H9 (cell line): ENCODE data around the gene CYFIP1. TPM values are rescaled to one million over a fixed set of nuclear protein-coding genes. Genes with fewer than 3 reads are reported as not detected.

ENCODE experiments used
- DNase-seq: peaks from one replicate; pipeline ENCODE4 v3.0.0-alpha.2; 2017
- H2AFZ ChIP-seq: one replicate; pipeline ENCODE4 v1.6.1; 2013; ENCODE audit warnings: mild to moderate bottlenecking, low read length, control low read depth, moderate library complexity
- H2AK5ac ChIP-seq: 2 replicates; pipeline ENCODE4 v1.6.1; 2013; ENCODE audit warnings: low read length, control low read depth, mixed read lengths; ENCODE audit not compliant: insufficient read length
- H2BK120ac ChIP-seq: one replicate; pipeline ENCODE4 v1.6.1; 2013; ENCODE audit warnings: low read depth, mild to moderate bottlenecking, low read length, control low read depth, inconsistent platforms; ENCODE audit not compliant: poor library complexity, severe bottlenecking
- H2BK12ac ChIP-seq: 2 replicates; pipeline ENCODE4 v1.6.1; 2013; ENCODE audit warnings: low read length, control low read depth, mixed read lengths, low read depth; ENCODE audit not compliant: insufficient read length
- H2BK15ac ChIP-seq: 2 replicates; pipeline ENCODE4 v1.6.1; 2013; ENCODE audit warnings: low read depth, low read length, control low read depth
- H2BK20ac ChIP-seq: one replicate; pipeline ENCODE4 v1.6.1; 2013; ENCODE audit warnings: low read depth, mild to moderate bottlenecking, low read length, control low read depth, inconsistent platforms; ENCODE audit not compliant: poor library complexity, severe bottlenecking
- H2BK5ac ChIP-seq: 2 replicates; pipeline ENCODE4 v1.6.1; 2013; ENCODE audit warnings: low read length, control low read depth, mixed read lengths; ENCODE audit not compliant: insufficient read length
- H3K14ac ChIP-seq: 2 replicates; pipeline ENCODE4 v1.6.1; 2013; ENCODE audit warnings: low read length, control low read depth; ENCODE audit not compliant: insufficient read depth
- H3K18ac ChIP-seq: 2 replicates; pipeline ENCODE4 v1.6.1; 2013; ENCODE audit warnings: low read depth, mild to moderate bottlenecking, mixed read lengths, low read length, control low read depth; ENCODE audit not compliant: insufficient read length
- H3K23ac ChIP-seq: 2 replicates; pipeline ENCODE4 v1.6.1; 2013; ENCODE audit warnings: low read length, control low read depth, mixed read lengths, low read depth; ENCODE audit not compliant: insufficient read length
- H3K23me2 ChIP-seq: 2 replicates; pipeline ENCODE4 v1.6.1; 2013; ENCODE audit warnings: low read depth, mild to moderate bottlenecking, mixed read lengths, low read length, control low read depth; ENCODE audit not compliant: insufficient read length, poor library complexity, severe bottlenecking
- H3K27ac ChIP-seq: 2 replicates; pipeline ENCODE4 v1.5.1; 2013; ENCODE audit warnings: low read length, control low read depth, mixed read lengths, low read depth; ENCODE audit not compliant: insufficient read length
- H3K27me3 ChIP-seq: 2 replicates; pipeline ENCODE4 v1.6.1; 2013; ENCODE audit warnings: low read length, control low read depth, inconsistent platforms; ENCODE audit not compliant: insufficient read depth
- H3K4ac ChIP-seq: 2 replicates; pipeline ENCODE4 v1.6.1; 2013; ENCODE audit warnings: low read depth, mild to moderate bottlenecking, control low read depth, inconsistent platforms, low read length, moderate library complexity
- H3K4me1 ChIP-seq: 2 replicates; pipeline ENCODE4 v1.6.1; 2013; ENCODE audit warnings: low read length, control low read depth, inconsistent platforms; ENCODE audit not compliant: insufficient read depth
- H3K4me2 ChIP-seq: 2 replicates; pipeline ENCODE4 v1.6.1; 2013; ENCODE audit warnings: low read length, control low read depth, mixed read lengths; ENCODE audit not compliant: insufficient read length, insufficient read depth
- H3K56ac ChIP-seq: 2 replicates; pipeline ENCODE4 v1.6.1; 2013; ENCODE audit warnings: low read depth, mild to moderate bottlenecking, mixed read lengths, low read length, control low read depth; ENCODE audit not compliant: insufficient read length
- H3K79me1 ChIP-seq: 2 replicates; pipeline ENCODE4 v1.6.1; 2013; ENCODE audit warnings: low read depth, mild to moderate bottlenecking, moderate library complexity, low read length, control low read depth, inconsistent platforms; ENCODE audit not compliant: insufficient read depth, poor library complexity, severe bottlenecking
- H3K79me2 ChIP-seq: 2 replicates; pipeline ENCODE4 v1.6.1; 2013; ENCODE audit warnings: low read length, control low read depth, inconsistent platforms; ENCODE audit not compliant: insufficient read depth
- H3K9ac ChIP-seq: 2 replicates; pipeline ENCODE4 v1.6.1; 2013; ENCODE audit warnings: low read length, control low read depth, mixed read lengths; ENCODE audit not compliant: insufficient read length; ENCODE audit errors: extremely low read depth
- H3K9me3 ChIP-seq: one replicate; pipeline ENCODE4 v1.6.1; 2013; ENCODE audit warnings: low read depth, low read length, inconsistent platforms; ENCODE audit not compliant: control insufficient read depth
- H3T11ph ChIP-seq: one replicate; pipeline ENCODE4 v1.6.1; 2013; ENCODE audit warnings: mild to moderate bottlenecking, low read length, control low read depth, inconsistent platforms
- H4K20me1 ChIP-seq: one replicate; pipeline ENCODE4 v1.6.1; 2013; ENCODE audit not compliant: control insufficient read depth, insufficient read length, insufficient read depth
- H4K5ac ChIP-seq: 2 replicates; pipeline ENCODE4 v1.6.1; 2013; ENCODE audit warnings: low read depth, mild to moderate bottlenecking, mixed read lengths, low read length, control low read depth; ENCODE audit not compliant: insufficient read length
- H4K8ac ChIP-seq: replicated peaks from 2 replicates; pipeline ENCODE4 v1.6.1; 2013; ENCODE audit warnings: low read length, control low read depth, mixed read lengths, low read depth; ENCODE audit not compliant: insufficient read length
- H4K91ac ChIP-seq: 2 replicates; pipeline ENCODE4 v1.6.1; 2013; ENCODE audit warnings: low read depth, mild to moderate bottlenecking, moderate library complexity, mixed read lengths, low read length, control low read depth; ENCODE audit not compliant: insufficient read length
- H3K27ac Mint-ChIP-seq, 3 experiments: 2 replicates in 2 of 3; 3 replicates in 1 of 3; pipeline ENCODE4 v1.8.0; 2020 to 2021; ENCODE audit warnings: mixed read lengths in 3 of 3, mild to moderate bottlenecking in 1 of 3, moderate library complexity in 1 of 3
- H3K27me3 Mint-ChIP-seq: 2 replicates; pipeline ENCODE4 v1.8.0; 2021; ENCODE audit warnings: low read depth, mild to moderate bottlenecking, moderate library complexity, mixed read lengths
- H3K36me3 Mint-ChIP-seq, 3 experiments: 2 replicates in 2 of 3; 3 replicates in 1 of 3; pipeline ENCODE4 v1.8.0; 2020 to 2021; ENCODE audit warnings: low read depth in 3 of 3, mixed read lengths in 3 of 3; ENCODE audit not compliant: insufficient read depth in 1 of 3
- H3K4me1 Mint-ChIP-seq, 2 experiments: 2 replicates each; pipeline ENCODE4 v1.8.0; 2020; ENCODE audit warnings: mixed read lengths in 2 of 2
- H3K4me3 Mint-ChIP-seq, 2 experiments: 2 replicates in 1 of 2; 3 replicates in 1 of 2; pipeline ENCODE4 v1.8.0; 2020 to 2021; ENCODE audit warnings: mild to moderate bottlenecking in 2 of 2, mixed read lengths in 2 of 2, moderate library complexity in 1 of 2
- H3K9me3 Mint-ChIP-seq, 2 experiments: 2 replicates in 1 of 2; 3 replicates in 1 of 2; pipeline ENCODE4 v1.8.0; 2020; ENCODE audit warnings: mild to moderate bottlenecking in 2 of 2, mixed read lengths in 2 of 2, moderate library complexity in 1 of 2
- CTCF ChIP-seq: fragments of 200-600 bp; sonication (generic); conservative IDR thresholded peaks from 3 replicates; pipeline ENCODE4 v1.8.0; 2021; ENCODE audit warnings: antibody characterized with exemption, mild to moderate bottlenecking
- WGBS: extraction: QIAGEN DNeasy Blood & Tissue Kit; methylation state at CpG from one replicate; pipeline ENCODE4 v1.1.7; 2013; ENCODE audit warnings: missing lambda C conversion rate, low lambda C conversion rate, mixed read lengths; ENCODE audit not compliant: insufficient read length; ENCODE audit errors: extremely low coverage; 5-methylcytosine and 5-hydroxymethylcytosine counted together
- total RNA-seq: library from RNA; stranded (reverse); gene quantifications from 2 replicates; pipeline ENCODE4 v1.2.1, GENCODE V29; 2021

Gene CYFIP1
- total RNA-seq, 1 experiment from 2014 or later = 71.2 TPM

- H3K23me2 ChIP-seq = no peaks in the 10 kb centered on the region
- H3K4me2 ChIP-seq = no peak overlapping the region
- no peak overlapping the region for H2BK5ac ChIP-seq
- no peak overlapping the region for H3K23ac ChIP-seq
- no peak overlapping the region for H3K4ac ChIP-seq
- H3K79me2 ChIP-seq = no peaks in the 10 kb centered on the region
- no peak overlapping the region for H2AK5ac ChIP-seq
- H4K20me1 ChIP-seq = no peaks in the 10 kb centered on the region
- H4K8ac ChIP-seq = no peak overlapping the region
- H3K56ac ChIP-seq = no peak overlapping the region
- no CpG with 5 or more reads among the region's 9 CpGs for WGBS
- peaks cover 3% of the 10 kb centered on the region for H3K79me1 ChIP-seq
- no peak overlapping the region for H4K91ac ChIP-seq
- no peak overlapping the region for H2BK120ac ChIP-seq
- H3K9me3 ChIP-seq = no peaks in the 10 kb centered on the region
- H3K14ac ChIP-seq = no peak overlapping the region
- H3K27me3 ChIP-seq = no peaks in the 10 kb centered on the region
- H4K5ac ChIP-seq = no peak overlapping the region
- Mint-ChIP-seq H3K36me3 (peaks cover 47 to 90% (median 73%) of the 10 kb centered on the region in 3 experiments), H3K4me1 (peaks cover 11% of the 10 kb centered on the region in 2 experiments), H3K9me3 (no peaks in the 10 kb centered on the region; a peak in 1 of 5 replicates), H3K27ac (no peak overlapping the region), H3K27me3 (no peaks in the 10 kb centered on the region; the same call in 1 of the 2 replicates), H3K4me3 (no peak overlapping the region)
- no peak overlapping the region for H2AFZ ChIP-seq
- H2BK12ac ChIP-seq = no peak overlapping the region
- no peak for TF ChIP-seq CTCF
- H3K9ac ChIP-seq = no peak overlapping the region
- DNase-seq = no peak
- no peak overlapping the region for H3K18ac ChIP-seq
- H2BK15ac ChIP-seq = no peak overlapping the region
- peaks cover 3% of the 10 kb centered on the region; the same call in 1 of the 2 replicates for H3K4me1 ChIP-seq
- H3K27ac ChIP-seq = no peak overlapping the region
- no peak overlapping the region for H2BK20ac ChIP-seq
- H3T11ph ChIP-seq = no peak overlapping the region
These were observed 111.2 kb downstream of the CYFIP1 start for GRCh38 chr15:22868928-22869327.
